HEK293T (cell line): Measurements from ENCODE around the gene VWC2.

Experiments used
- CTCF ChIA-PET: fragments of 350-600 bp; formaldehyde crosslinking; extraction: SDS; loops from one replicate; lab custom pipeline; 2021; ENCODE audit warnings: antibody characterized with exemption, inconsistent platforms; lab: Yijun Ruan, JAX
- POLR2A ChIA-PET: fragments of 350-600 bp; formaldehyde crosslinking; extraction: SDS; loops from one replicate; lab custom pipeline; 2020; ENCODE audit warnings: antibody characterized with exemption, inconsistent platforms; lab: Yijun Ruan, JAX
- DNase-seq: peaks from one replicate; pipeline ENCODE4 v3.0.0; 2012; ENCODE audit warnings: mixed read lengths; ENCODE audit errors: extremely low spot score
- CTBP1 ChIP-seq: fragments of 450-650 bp; IDR thresholded peaks from 2 replicates; pipeline ENCODE4 v1.6.1; 2016; ENCODE audit warnings: borderline replicate concordance
- HDGF ChIP-seq: fragments of 450-650 bp; IDR thresholded peaks from 2 replicates; pipeline ENCODE4 v1.6.1; 2017; ENCODE audit warnings: antibody characterized with exemption, borderline replicate concordance
- NFRKB ChIP-seq: fragments of 450-650 bp; IDR thresholded peaks from 2 replicates; pipeline ENCODE4 v1.6.1; 2016; ENCODE audit warnings: mild to moderate bottlenecking, moderate library complexity
- PKNOX1 ChIP-seq: fragments of 450-650 bp; IDR thresholded peaks from 2 replicates; pipeline ENCODE4 v1.6.1; 2016

Gene VWC2

GRCh38 chr7:49937608-49938007 is 164.2 kb downstream of the VWC2 start:
- no peak for DNase-seq
- CTCF ChIA-PET, result no interaction called here
- TF ChIP-seq NFRKB, result no peak
- TF ChIP-seq CTBP1, result no peak
- no peak for TF ChIP-seq PKNOX1
- no peak for TF ChIP-seq HDGF
- POLR2A ChIA-PET, result no interaction called here
